Measurements from ENCODE around the gene MC2R.

Gene MC2R

DNA sequence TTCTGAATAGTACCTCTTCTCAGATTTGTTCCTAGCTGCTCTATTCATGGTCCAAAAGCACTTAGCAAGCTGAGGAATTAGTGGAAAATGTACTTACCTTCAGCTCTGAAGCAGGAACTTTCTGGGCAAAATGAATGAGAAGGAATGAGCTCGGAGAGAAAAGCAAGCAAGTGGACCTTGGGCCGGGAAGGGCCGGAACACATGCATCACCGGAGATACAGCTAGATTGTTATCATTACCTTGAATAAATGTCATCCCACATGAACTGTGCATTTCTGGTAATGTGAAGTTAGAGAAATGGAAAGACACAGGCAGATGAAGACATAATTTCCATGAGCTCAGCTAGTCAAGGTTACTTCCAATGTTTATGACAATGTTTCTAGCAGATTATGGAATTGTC is at the start of gene MC2R:
MC2R (minus strand) TSS at position 146 of the 400 bp plus-strand sequence. CDS start 30,018 bp downstream, outside the sequence.
- no peak for DNase-seq (ENCODE audit: low read depth in 1 of 2, low spot score in 1 of 2)

DNA sequence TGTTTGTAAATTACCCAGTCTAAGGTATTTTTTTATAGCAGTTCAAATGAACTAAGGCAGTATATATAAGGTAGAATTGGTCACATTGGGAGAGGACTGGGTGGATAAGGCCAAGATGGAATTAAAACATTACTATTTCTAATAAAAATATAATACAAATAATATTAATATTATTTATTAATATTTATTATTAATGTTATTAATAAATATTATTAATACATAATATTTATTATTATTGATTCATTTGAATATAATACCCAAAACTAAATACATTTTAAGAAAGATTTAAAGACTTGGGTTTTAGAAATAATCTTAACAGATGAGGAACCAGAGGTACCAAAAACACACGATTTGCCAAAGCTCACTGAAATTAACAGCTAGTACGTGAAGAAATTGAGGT is 30.5 kb upstream of the MC2R start:
- DNase-seq (ENCODE audit: low read depth in 1 of 2, low spot score in 1 of 2), result no peak

DNA sequence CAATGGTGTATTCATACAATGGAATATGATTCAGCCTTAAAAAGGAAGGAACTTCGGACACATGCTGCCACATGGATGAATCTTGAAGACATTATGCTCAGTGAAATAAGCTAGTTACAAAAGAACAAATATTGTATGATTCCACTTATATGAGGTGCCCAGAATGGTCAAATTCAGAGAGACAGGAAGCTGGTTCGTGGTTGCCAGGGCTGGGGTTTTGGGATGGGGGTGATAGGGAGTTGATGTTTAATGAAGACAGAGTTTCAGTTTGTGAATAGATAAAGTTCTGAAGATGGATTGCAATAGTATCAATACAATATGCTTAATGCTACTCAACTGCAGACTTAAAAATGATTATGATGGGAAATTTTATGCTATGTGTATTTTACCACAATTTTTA is 28.0 kb upstream of the MC2R start:
- DNase-seq (ENCODE audit: low read depth in 1 of 2, low spot score in 1 of 2), result no peak

GRCh38 chr18:13940326-13940725 is 25.0 kb upstream of the MC2R start:
- no peak for DNase-seq (ENCODE audit: low read depth in 1 of 2, low spot score in 1 of 2)

GRCh38 chr18:13934676-13935075 is 19.3 kb upstream of the MC2R start:
- no peak for DNase-seq (ENCODE audit: low read depth in 1 of 2, low spot score in 1 of 2)

- no peak for DNase-seq (ENCODE audit: low read depth in 1 of 2, low spot score in 1 of 2)
These were observed 18.7 kb upstream of the MC2R start for GRCh38 chr18:13934058-13934457.

- no peak for DNase-seq (ENCODE audit: low read depth in 1 of 2, low spot score in 1 of 2)
These were observed 17.1 kb upstream of the MC2R start for GRCh38 chr18:13932285-13933025.

GRCh38 chr18:13930964-13931363 is 15.6 kb upstream of the MC2R start:
- DNase-seq (ENCODE audit: low read depth in 1 of 2, low spot score in 1 of 2), result no peak

- no peak for DNase-seq (ENCODE audit: low read depth in 1 of 2, low spot score in 1 of 2)
These were observed 7.9 kb upstream of the MC2R start for GRCh38 chr18:13923221-13923620.

GRCh38 chr18:13918898-13919297 is 3.6 kb upstream of the MC2R start:
- DNase-seq (ENCODE audit: low read depth in 1 of 2, low spot score in 1 of 2), result no peak

DNA sequence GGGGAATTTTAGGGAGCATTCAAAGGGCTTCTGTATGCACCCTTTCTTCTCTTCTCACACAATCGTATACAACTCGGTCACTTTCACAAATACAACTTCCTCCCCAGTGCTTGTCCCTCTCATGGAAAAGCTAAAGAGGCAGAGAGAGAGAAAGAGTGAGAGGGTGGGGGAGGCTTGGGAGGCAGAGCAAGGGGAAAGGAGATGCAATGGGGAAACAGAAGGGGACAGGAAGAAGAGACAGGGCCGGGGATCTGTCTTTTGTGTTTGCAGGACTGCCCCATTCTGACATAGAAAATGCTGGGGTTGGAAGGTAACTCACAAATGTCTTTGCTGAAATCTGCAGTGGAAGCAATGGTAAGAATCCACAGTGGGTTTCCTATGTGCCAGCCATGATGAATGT is 2.1 kb upstream of the MC2R start:
- no peak for DNase-seq (ENCODE audit: low read depth in 1 of 2, low spot score in 1 of 2)

DNA sequence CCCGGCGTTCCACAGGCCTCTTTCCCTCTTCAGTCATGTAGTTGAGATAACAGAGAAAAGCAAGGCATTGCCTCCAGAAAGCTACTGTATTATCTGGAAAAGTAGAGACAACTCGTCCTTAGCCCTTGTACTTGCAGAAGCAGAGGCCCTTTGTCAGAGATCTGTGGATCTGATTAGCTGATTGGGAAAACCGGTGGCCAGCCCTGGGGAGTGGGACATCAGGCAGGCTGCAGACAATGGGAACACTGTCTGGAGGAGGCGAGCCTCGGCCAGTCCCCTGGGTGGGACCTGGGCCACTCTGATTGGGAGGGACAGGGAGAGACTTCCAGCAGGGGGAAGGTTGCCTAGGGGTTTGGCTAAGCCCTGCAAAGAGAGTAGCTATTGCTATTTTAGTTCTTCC is 1.2 kb upstream of the MC2R start:
- no peak for DNase-seq (ENCODE audit: low read depth in 1 of 2, low spot score in 1 of 2)

DNA sequence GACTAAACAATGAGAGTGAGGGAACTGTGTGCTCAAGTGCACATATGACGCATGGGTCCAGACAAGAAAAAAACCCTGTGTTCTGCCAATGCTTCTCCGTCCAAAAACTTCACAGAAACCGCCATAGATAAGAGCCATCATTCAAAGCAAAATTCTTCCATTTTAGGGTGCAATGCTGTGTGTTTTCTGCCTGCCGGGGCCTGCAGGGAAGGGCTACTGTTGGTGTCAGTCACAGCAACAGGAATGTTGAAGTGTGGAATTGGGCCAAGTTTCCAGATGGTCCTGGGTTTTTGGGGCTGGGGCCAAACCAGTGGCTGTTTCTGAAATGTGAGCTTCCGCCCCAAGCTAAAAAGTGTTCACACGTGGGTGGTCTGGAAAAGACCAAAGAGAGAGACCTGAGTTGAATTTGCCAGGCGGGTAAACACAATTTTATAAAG is 677 bp upstream of the MC2R start:
- no peak for DNase-seq (ENCODE audit: low read depth in 1 of 2, low spot score in 1 of 2)

DNA sequence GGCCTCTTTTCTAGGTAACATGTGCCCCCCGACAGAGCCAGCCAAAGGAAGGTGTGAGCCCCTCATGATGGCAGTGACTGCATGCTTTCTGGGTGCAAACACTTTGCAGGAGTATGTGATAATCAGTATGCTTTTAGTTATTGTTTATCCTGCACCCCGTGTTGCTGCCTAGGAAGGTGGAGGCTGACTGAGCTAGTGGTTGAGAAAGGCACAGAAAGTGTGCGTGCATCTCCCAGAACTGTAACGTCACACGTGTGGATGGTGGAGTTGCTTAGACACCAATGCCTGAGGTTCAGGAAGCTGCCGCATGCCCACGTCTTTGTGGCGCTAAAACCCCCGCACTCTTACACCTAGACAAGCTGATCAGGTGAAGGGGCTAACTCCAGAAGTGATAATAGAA is 580 bp downstream of the MC2R start:
- no peak for DNase-seq (ENCODE audit: low read depth in 1 of 2, low spot score in 1 of 2)

DNA sequence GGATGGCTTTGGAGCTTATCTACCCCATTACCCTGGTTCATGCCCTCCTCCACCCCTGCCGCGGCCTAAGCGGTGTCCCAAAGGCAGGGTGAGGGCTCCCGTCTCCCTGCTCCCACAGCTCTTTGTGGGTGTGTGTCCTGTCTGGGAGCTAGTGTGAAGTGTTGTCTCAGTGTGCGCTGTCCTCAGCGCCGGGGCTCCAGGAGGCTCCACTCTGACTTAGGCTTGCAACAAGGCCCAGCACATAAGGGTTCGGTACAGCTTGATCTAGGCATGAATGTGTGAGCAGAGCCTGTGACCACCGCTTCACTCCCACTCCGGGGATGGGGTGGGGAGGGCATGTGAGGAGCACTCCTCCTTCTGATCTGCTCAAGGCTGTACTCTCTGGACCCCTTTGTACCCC is 1.2 kb downstream of the MC2R start:
- no peak for DNase-seq (ENCODE audit: low read depth in 1 of 2, low spot score in 1 of 2)

DNA sequence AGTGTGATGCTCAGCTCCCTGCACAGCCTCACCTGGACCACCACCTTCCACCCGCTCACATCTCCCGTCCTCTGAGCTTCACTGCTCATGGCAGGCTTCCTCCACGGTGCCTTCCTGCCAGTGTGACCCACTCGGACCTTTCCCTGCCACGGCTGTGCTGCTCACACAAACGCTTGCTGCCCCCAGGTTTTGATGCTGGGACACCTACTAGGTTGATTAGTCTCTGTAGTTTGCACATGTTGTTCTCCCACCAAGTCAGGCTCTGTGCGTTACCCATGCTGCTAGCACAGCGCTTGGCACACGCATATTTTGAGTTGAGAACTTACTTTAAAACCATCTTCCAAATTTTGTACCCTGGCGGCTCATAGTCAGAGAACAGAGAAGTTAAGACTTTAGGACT is 2.1 kb downstream of the MC2R start:
- DNase-seq (ENCODE audit: low read depth in 1 of 2, low spot score in 1 of 2), result no peak

DNA sequence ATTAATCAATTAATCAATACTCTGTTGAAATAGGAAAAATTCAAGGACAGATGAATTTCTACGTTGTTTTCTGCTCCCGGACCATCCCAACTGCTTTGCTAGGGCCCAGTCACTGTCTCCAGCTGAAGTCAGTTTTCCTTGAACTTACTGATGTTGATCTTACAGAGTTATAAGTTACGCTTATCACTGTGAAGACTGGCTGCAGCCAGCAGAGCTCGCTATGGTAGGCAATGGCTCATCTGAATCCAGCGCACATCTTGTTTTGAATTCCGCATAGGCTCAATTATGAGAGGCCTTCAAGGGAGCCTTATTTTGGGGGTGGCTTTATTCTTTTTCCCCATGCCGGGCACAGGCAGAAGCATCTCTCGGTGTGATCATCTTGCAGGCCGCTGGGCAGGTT is 2.7 kb downstream of the MC2R start:
- no peak for DNase-seq (ENCODE audit: low read depth in 1 of 2, low spot score in 1 of 2)

DNA sequence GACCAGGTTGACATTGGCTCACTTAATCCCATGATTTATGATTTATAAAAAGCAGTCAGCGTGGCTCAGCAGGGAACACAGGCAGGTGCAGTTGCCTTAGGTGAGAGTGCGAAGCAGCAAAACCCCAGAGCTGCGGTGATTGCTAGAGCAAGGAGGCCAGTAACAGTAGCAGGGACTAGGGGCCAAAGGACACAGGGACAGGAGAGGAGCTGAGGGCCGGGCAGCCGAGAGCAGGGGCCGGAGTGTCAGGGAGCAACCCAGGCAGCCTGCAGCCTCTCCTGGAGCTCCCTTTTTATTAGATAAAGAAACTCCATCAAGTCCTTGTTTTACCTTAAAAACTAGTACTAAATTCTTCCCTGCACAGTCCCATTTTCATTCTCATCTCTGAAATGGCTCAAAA is 4.3 kb downstream of the MC2R start:
- DNase-seq (ENCODE audit: low read depth in 1 of 2, low spot score in 1 of 2), result no peak

DNA sequence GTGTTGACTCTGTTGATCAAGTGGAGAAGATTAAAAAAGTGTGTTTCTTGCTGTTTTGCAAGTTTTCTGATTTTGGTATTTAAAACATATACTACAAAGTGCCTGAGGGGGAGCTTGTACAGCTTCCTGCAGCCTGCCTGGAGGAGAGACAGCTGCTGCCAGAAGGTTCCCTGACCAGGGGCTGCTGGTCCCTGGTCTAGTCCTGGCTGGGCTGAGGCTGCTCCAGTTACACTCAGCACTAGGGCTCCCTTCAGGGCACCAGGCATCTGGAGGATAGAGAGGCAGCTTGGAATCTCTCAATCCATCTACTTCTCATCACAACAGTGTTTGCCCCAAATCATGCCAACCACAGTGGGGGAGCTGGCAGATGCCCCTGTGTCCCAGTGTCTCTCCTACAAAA is 4.8 kb downstream of the MC2R start:
- DNase-seq (ENCODE audit: low read depth in 1 of 2, low spot score in 1 of 2), result no peak

GRCh38 chr18:13909141-13909940 is 6.0 kb downstream of the MC2R start:
- DNase-seq (ENCODE audit: low read depth in 1 of 2, low spot score in 1 of 2), result no peak

- no peak for DNase-seq (ENCODE audit: low read depth in 1 of 2, low spot score in 1 of 2)
These were observed 14.7 kb downstream of the MC2R start for GRCh38 chr18:13900633-13901032.

DNA sequence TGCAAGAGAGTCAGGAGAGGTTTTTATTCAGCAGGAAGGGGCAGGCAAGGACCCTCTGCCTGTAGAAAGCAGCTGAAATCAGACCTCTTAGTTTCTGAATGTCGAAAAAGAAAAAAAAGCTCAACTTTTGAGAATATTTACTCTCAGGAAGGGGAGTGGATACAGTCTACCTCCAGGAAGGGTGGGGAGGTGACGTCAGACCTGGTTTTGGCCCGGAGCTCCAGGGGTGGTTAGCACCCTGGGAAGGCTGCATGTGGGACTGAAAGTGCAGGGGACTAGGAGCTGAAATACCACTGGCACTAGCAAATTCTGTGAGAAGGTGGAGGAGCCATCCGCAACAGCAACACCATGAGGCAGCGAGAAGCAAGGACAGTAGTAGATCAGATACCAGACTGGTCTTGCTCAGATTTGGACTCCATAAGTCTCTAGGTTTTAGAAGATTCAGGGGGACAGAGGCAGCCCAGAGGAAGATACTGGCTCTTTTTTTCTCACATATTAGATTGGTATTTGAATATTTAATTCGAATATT is 19.8 kb downstream of the MC2R start:
- no peak for DNase-seq (ENCODE audit: low read depth in 1 of 2, low spot score in 1 of 2)

All from activated CD4-positive, alpha-beta T cell treated with anti-CD3 and anti-CD28 coated beads, Interleukin-2, amount 50 U/mL, for 24 hours (primary cell).